Endothelial cell of umbilical vein (primary cell): Measurements from ENCODE around the gene KDM4B. TPM values are rescaled to one million over a fixed set of nuclear protein-coding genes. Genes with fewer than 3 reads are reported as not detected.

ENCODE experiments used
- BruUV-seq: library from RNA; stranded (reverse); fragments of 400-500 nt; replicated peaks from 2 replicates; lab custom pipeline; 2021; lab: Mats Ljungman, UMichigan
- CTCF ChIA-PET: fragments of 300-600, 350-600 bp; sonication (Branson Sonifier 250); formaldehyde crosslinking; loops from one replicate; lab custom pipeline; 2021; ENCODE audit warnings: antibody characterized with exemption, inconsistent platforms; lab: Charles Lee
- POLR2A ChIA-PET: fragments of 300-600, 350-600 bp; sonication (Branson Sonifier 250); formaldehyde crosslinking; loops from one replicate; lab custom pipeline; 2021; ENCODE audit warnings: antibody characterized with exemption, inconsistent platforms; lab: Charles Lee
- DNase-seq: peaks from one replicate; pipeline ENCODE4 v3.0.0-alpha.2; 2011; ENCODE audit warnings: low read depth, low spot score
- FAIRE-seq: peaks from 2 replicates; lab custom pipeline; 2011; peaks lifted over from hg19 to GRCh38; lab: Jason Lieb, UNC
- H2AFZ ChIP-seq: 2 replicates; pipeline ENCODE4 v1.6.0; 2012; ENCODE audit warnings: low read depth, low read length, control low read depth, inconsistent platforms
- H3K27ac ChIP-seq: 2 replicates; pipeline ENCODE4 v1.5.1; 2011; ENCODE audit warnings: low read depth, mild to moderate bottlenecking, control low read depth, low read length, moderate library complexity; ENCODE audit not compliant: insufficient read depth
- H3K27me3 ChIP-seq, 2 experiments: 2 replicates each; pipeline versions ENCODE4 v1.6.0 to v1.6.1; 2011; ENCODE audit warnings: low read length in 2 of 2, mixed read lengths in 1 of 2; ENCODE audit not compliant: control insufficient read depth in 2 of 2, insufficient read depth in 2 of 2
- H3K36me3 ChIP-seq, 2 experiments: 2 replicates in 1 of 2; 3 replicates in 1 of 2; pipeline ENCODE4 v1.5.1; 2011; ENCODE audit warnings: low read length in 2 of 2, mild to moderate bottlenecking in 1 of 2, moderate library complexity in 1 of 2; ENCODE audit not compliant: control insufficient read depth in 2 of 2, insufficient read depth in 2 of 2; ENCODE audit errors: extremely low read depth in 1 of 2
- H3K4me1 ChIP-seq: 3 replicates; pipeline ENCODE4 v1.5.1; 2011; ENCODE audit warnings: mild to moderate bottlenecking, low read length; ENCODE audit not compliant: control insufficient read depth, insufficient read depth; ENCODE audit errors: extremely low read depth
- H3K4me2 ChIP-seq: 2 replicates; pipeline ENCODE4 v1.6.1; 2011; ENCODE audit warnings: low read length, control low read depth, mixed read lengths; ENCODE audit not compliant: insufficient read depth
- H3K4me3 ChIP-seq, 3 experiments: fragments of 200-600 bp in 1 of 3; sonication (generic), shearing (Covaris generic) in 1 of 3; replicated peaks in 1 of 3; 2 replicates each; pipeline ENCODE4 v1.5.1; 2011 to 2016; ENCODE audit warnings: control low read depth in 3 of 3, low read length in 3 of 3, mild to moderate bottlenecking in 2 of 3, inconsistent platforms in 1 of 3, low read depth in 1 of 3, moderate library complexity in 1 of 3; ENCODE audit not compliant: insufficient read depth in 1 of 3
- H3K79me2 ChIP-seq: 2 replicates; pipeline ENCODE4 v1.6.0; 2012; ENCODE audit warnings: low read length, inconsistent platforms; ENCODE audit not compliant: control insufficient read depth, insufficient read depth
- H3K9ac ChIP-seq: replicated peaks from 2 replicates; pipeline ENCODE3; 2011; ENCODE audit warnings: low read length, control low read depth; ENCODE audit not compliant: insufficient read depth; ENCODE audit errors: extremely low read depth
- H3K9me1 ChIP-seq: replicated peaks from 3 replicates; pipeline ENCODE4 v1.6.0; 2011; ENCODE audit warnings: mild to moderate bottlenecking, low read length; ENCODE audit not compliant: control insufficient read depth, insufficient read depth; ENCODE audit errors: extremely low read depth
- H3K9me3 ChIP-seq: replicated peaks from 2 replicates; pipeline ENCODE4 v1.5.1; 2012; ENCODE audit warnings: low read length, inconsistent platforms; ENCODE audit not compliant: control insufficient read depth, insufficient read depth
- H4K20me1 ChIP-seq: replicated peaks from 2 replicates; pipeline ENCODE3; 2011; ENCODE audit warnings: mild to moderate bottlenecking, low read length; ENCODE audit not compliant: control insufficient read depth, insufficient read depth; ENCODE audit errors: extremely low read depth
- CTCF ChIP-seq, 2 donors: IDR thresholded peaks; 1 replicate in 1 of 2; 2 replicates in 1 of 2; pipeline ENCODE4 v1.5.1; 2011; ENCODE audit warnings: low read length in 2 of 2, mild to moderate bottlenecking in 2 of 2, moderate library complexity in 2 of 2, control low read depth in 1 of 2, inconsistent platforms in 1 of 2, low read depth in 1 of 2; ENCODE audit not compliant: insufficient read depth in 1 of 2; ENCODE audit errors: extremely low read depth in 1 of 2
- EZH2 ChIP-seq: IDR thresholded peaks from 2 replicates; pipeline ENCODE4 v1.6.1; 2012; ENCODE audit warnings: borderline replicate concordance, low read depth, mild to moderate bottlenecking, moderate library complexity, low read length, inconsistent platforms; ENCODE audit not compliant: severe bottlenecking
- FOS ChIP-seq: IDR thresholded peaks from 2 replicates; pipeline ENCODE4 v1.6.1; 2011; ENCODE audit warnings: mild to moderate bottlenecking, low read length, moderate library complexity, borderline replicate concordance; ENCODE audit not compliant: insufficient read depth
- GATA2 ChIP-seq: IDR thresholded peaks from 2 replicates; pipeline ENCODE4 v1.7.0; 2011; ENCODE audit warnings: low read depth, mild to moderate bottlenecking, moderate library complexity, mixed read lengths, low read length; ENCODE audit not compliant: insufficient read length, insufficient read depth
- JUN ChIP-seq: IDR thresholded peaks from 2 replicates; pipeline ENCODE4 v1.6.1; 2011; ENCODE audit warnings: borderline replicate concordance, low read depth; ENCODE audit not compliant: insufficient read length, insufficient read depth
- MAX ChIP-seq: IDR thresholded peaks from 2 replicates; pipeline ENCODE4 v1.6.1; 2011; ENCODE audit not compliant: insufficient read depth, insufficient read length
- MYC ChIP-seq: IDR thresholded peaks from one replicate; pipeline ENCODE4 v1.6.1; 2011; ENCODE audit warnings: mild to moderate bottlenecking, low read depth, low read length
- POLR2A ChIP-seq: IDR thresholded peaks from 2 replicates; pipeline ENCODE4 v1.6.1; 2012; ENCODE audit warnings: low read depth, mild to moderate bottlenecking, control low read depth, low read length
- POLR2AphosphoS5 ChIP-seq: IDR thresholded peaks from 2 replicates; pipeline ENCODE4 v1.6.1; 2012; ENCODE audit warnings: low read depth, mild to moderate bottlenecking, control low read depth, low read length, moderate library complexity; ENCODE audit not compliant: insufficient read depth
- dilution Hi-C: fragments of 300-500 bp; cut with MboI; formaldehyde crosslinking; loops from one replicate; pipeline ENCODE4 v1.15.0; 2019; ENCODE audit warnings: low sequenced_read_pairs; ENCODE audit not compliant: extremely low pct_ligation_motif_present
- intact Hi-C: fragments of 100-400 bp; cut with micrococcal nuclease; formaldehyde crosslinking; loops from one replicate; pipeline ENCODE4 v1.10.0; 2022
- polyA plus RNA-seq, 4 experiments: library from polyadenylated mRNA; depleted of rRNA in 3 of 4; stranded (reverse) in 3 of 4; unstranded in 1 of 4; fragments of >200 nt; gene quantifications; 2 replicates each; pipeline versions ENCODE4 v1.2.1 to v1.2.3, GENCODE V29; 2011 to 2012; ENCODE audit warnings: missing spikeins in 1 of 4
- total RNA-seq: library from RNA; stranded (reverse); gene quantifications from 2 replicates; pipeline ENCODE4 v1.2.3, GENCODE V29; 2021

Gene KDM4B
- total and polyA plus RNA-seq, 2 donors (not counting 3 experiments of a cell fraction or from before 2014, with no cell fraction given) = 12.4 to 37.2 TPM

GRCh38 chr19:5097331-5097930, 128.5 kb downstream of the KDM4B start:
- BruUV-seq = no TSS peak
- Histone ChIP-seq H3K4me1 (no peaks in the 10 kb centered on the region), H2AFZ (no peak overlapping the region), H3K9me3 (peaks cover 2% of the 10 kb centered on the region), H3K4me3 (no peak overlapping the region), H3K36me3 (peaks cover 0 to 4% of the 10 kb centered on the region in 2 experiments), H3K9ac (no peak overlapping the region), H3K27ac (no peak overlapping the region), H3K4me2 (no peak overlapping the region), H4K20me1 (no peaks in the 10 kb centered on the region), H3K9me1 (no peaks in the 10 kb centered on the region), H3K27me3 (no peaks in the 10 kb centered on the region), H3K79me2 (no peaks in the 10 kb centered on the region)
- DNase-seq = no peak
- CTCF ChIA-PET = no interaction called here
- no peak for TF ChIP-seq MYC
- no peak for TF ChIP-seq POLR2A
- TF ChIP-seq GATA2 = no peak
- no peak for TF ChIP-seq CTCF (IDR thresholded peaks at IDR 0.05; ENCODE audit: extremely low read depth in 1 of 2, insufficient read depth in 1 of 2, low read depth in 1 of 2, low read length in 2 of 2)
- no peak for TF ChIP-seq JUN
- TF ChIP-seq MAX = no peak
- no peak for TF ChIP-seq POLR2AphosphoS5
- no peak for TF ChIP-seq EZH2
- no peak for TF ChIP-seq FOS
- FAIRE-seq = no peak
- POLR2A ChIA-PET = no interaction called here
- dilution Hi-C loops = no loop called here
- intact Hi-C loops = no loop called here
